ENCODE results near the gene RFX3. TPM values are rescaled to one million over a fixed set of nuclear protein-coding genes. Genes with fewer than 3 reads are reported as not detected.

Gene RFX3
- total and polyA plus RNA-seq, 2 donors (not counting 1 experiment from before 2014, with no cell fraction given): 2.8 to 3.1 TPM

DNA sequence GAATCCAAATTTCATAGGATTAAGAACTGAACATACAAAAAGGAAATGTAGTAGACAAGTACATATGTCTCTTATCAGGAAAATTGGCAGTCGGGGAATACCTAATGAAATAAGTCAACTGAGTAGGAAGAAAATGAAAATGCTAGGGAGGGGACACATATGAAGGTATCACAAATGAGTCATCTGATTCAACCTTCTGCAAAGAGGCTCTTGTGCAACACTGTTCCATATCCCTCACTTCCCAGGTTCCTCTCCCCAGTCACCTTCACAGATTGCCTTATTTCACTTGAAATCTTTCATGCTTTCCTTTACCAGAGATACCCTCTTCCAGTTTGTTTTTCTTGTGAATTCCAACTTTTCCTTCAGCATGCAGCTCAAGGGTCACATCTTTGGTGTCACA, 139.0 kb downstream of the RFX3 start:
- no peaks in the 10 kb centered on the region for H3K27me3 ChIP-seq (ENCODE audit: control insufficient read depth, insufficient read depth, low read length)
- no peak overlapping the region for H3K4me3 ChIP-seq (replicated peaks in 1 of 4; ENCODE audit: control extremely low read depth in 1 of 4, insufficient read depth in 1 of 4, low read depth in 3 of 4, low read length in 4 of 4)
- H3K79me2 ChIP-seq (ENCODE audit: control insufficient read depth, insufficient read depth, low read length): no peaks in the 10 kb centered on the region
- TF ChIP-seq, protein P1, sequence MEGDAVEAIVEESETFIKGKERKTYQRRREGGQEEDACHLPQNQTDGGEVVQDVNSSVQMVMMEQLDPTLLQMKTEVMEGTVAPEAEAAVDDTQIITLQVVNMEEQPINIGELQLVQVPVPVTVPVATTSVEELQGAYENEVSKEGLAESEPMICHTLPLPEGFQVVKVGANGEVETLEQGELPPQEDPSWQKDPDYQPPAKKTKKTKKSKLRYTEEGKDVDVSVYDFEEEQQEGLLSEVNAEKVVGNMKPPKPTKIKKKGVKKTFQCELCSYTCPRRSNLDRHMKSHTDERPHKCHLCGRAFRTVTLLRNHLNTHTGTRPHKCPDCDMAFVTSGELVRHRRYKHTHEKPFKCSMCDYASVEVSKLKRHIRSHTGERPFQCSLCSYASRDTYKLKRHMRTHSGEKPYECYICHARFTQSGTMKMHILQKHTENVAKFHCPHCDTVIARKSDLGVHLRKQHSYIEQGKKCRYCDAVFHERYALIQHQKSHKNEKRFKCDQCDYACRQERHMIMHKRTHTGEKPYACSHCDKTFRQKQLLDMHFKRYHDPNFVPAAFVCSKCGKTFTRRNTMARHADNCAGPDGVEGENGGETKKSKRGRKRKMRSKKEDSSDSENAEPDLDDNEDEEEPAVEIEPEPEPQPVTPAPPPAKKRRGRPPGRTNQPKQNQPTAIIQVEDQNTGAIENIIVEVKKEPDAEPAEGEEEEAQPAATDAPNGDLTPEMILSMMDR (conservative IDR thresholded peaks at IDR 0.05 in 1 of 2, IDR thresholded peaks at IDR 0.05 in 1 of 2; ENCODE audit: low read depth in 1 of 2, low read length in 2 of 2): no peak
- TF ChIP-seq EZH2 (IDR thresholded peaks at IDR 0.05; ENCODE audit: low read length, missing control alignments): no peak
- H3K4me1 ChIP-seq (ENCODE audit: control insufficient read depth, extremely low read depth, insufficient read depth, low read length): no peaks in the 10 kb centered on the region
- H4K20me1 ChIP-seq (ENCODE audit: control insufficient read depth, extremely low read depth, insufficient read depth, low read length): no peaks in the 10 kb centered on the region
- no peak overlapping the region for H3K27ac ChIP-seq (ENCODE audit: insufficient read depth, low read length)
- no peak overlapping the region for H3K4me2 ChIP-seq (ENCODE audit: extremely low read depth, insufficient read depth, low read length)
- H3K9ac ChIP-seq (ENCODE audit: insufficient read depth, low read length): no peak overlapping the region
- H3K36me3 ChIP-seq (ENCODE audit: control insufficient read depth, insufficient read depth, low read length): no peaks in the 10 kb centered on the region
- no peaks in the 10 kb centered on the region for H3K9me3 ChIP-seq (ENCODE audit: control insufficient read depth, insufficient read depth, low read depth, low read length)
- peak in 1 of 2 donors; percentile 14 for DNase-seq (ENCODE audit: low read depth in 2 of 2)
- H2AFZ ChIP-seq (ENCODE audit: low read length): no peak overlapping the region

DNA sequence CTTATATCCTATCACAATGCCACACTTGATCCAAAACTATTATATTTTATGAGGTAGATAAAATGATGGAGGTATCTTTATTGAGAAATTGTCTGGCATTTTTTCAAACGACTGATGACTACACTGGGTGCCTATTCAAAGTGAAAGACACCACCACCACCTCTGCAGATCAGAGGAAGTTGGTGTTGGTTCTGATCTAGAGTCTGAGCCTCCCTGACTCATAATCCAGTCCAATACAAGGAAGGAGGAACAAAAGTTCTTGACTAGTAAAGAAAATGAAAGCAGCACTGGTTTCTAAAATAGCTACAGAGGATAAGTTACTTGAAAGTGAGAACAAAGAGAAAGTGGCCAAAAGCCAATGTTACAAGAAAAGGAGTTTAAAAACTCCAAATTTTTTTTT, 139.9 kb downstream of the RFX3 start:
- Histone ChIP-seq H3K27ac (ENCODE audit: insufficient read depth, low read length) (no peak overlapping the region), H4K20me1 (ENCODE audit: control insufficient read depth, extremely low read depth, insufficient read depth, low read length) (no peaks in the 10 kb centered on the region), H3K9ac (ENCODE audit: insufficient read depth, low read length) (no peak overlapping the region), H3K79me2 (ENCODE audit: control insufficient read depth, insufficient read depth, low read length) (no peaks in the 10 kb centered on the region), H3K27me3 (ENCODE audit: control insufficient read depth, insufficient read depth, low read length) (no peaks in the 10 kb centered on the region), H3K4me1 (ENCODE audit: control insufficient read depth, extremely low read depth, insufficient read depth, low read length) (no peaks in the 10 kb centered on the region), H3K9me3 (ENCODE audit: control insufficient read depth, insufficient read depth, low read depth, low read length) (no peaks in the 10 kb centered on the region), H3K36me3 (ENCODE audit: control insufficient read depth, insufficient read depth, low read length) (no peaks in the 10 kb centered on the region), H3K4me2 (ENCODE audit: extremely low read depth, insufficient read depth, low read length) (no peak overlapping the region), H2AFZ (ENCODE audit: low read length) (no peak overlapping the region), H3K4me3 (replicated peaks in 1 of 4; ENCODE audit: control extremely low read depth in 1 of 4, insufficient read depth in 1 of 4, low read depth in 3 of 4, low read length in 4 of 4) (no peak overlapping the region)
- TF ChIP-seq EZH2 (IDR thresholded peaks at IDR 0.05; ENCODE audit: low read length, missing control alignments): no peak
- TF ChIP-seq, protein P1 (conservative IDR thresholded peaks at IDR 0.05 in 1 of 2, IDR thresholded peaks at IDR 0.05 in 1 of 2; ENCODE audit: low read depth in 1 of 2, low read length in 2 of 2): no peak
- no peak for DNase-seq (ENCODE audit: low read depth in 2 of 2)

DNA sequence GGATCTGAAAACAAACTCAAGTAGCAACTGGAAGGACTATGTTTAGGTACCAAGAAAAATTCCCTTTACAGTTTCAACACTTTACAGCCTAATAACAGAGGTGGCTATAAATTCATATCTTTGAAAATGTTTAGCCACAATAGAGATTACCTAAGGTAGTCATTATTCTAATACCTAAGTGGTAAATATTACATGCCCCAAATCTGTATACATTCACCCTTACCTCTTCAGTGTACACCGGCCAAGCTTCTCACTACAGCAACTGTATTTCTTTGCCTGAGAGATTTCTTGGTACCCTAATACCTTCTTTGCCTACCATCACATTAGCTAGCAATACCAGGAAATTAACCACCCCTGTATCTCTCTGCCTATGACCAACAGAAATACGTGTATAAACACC, 154.0 kb downstream of the RFX3 start:
- no peak overlapping the region for H3K4me3 ChIP-seq (replicated peaks in 1 of 4; ENCODE audit: control extremely low read depth in 1 of 4, insufficient read depth in 1 of 4, low read depth in 3 of 4, low read length in 4 of 4)
- no peak for DNase-seq (ENCODE audit: low read depth in 2 of 2)
- H3K9me3 ChIP-seq (ENCODE audit: control insufficient read depth, insufficient read depth, low read depth, low read length): no peaks in the 10 kb centered on the region
- H4K20me1 ChIP-seq (ENCODE audit: control insufficient read depth, extremely low read depth, insufficient read depth, low read length): no peaks in the 10 kb centered on the region
- H3K9ac ChIP-seq (ENCODE audit: insufficient read depth, low read length): no peak overlapping the region
- no peak overlapping the region for H3K27ac ChIP-seq (ENCODE audit: insufficient read depth, low read length)
- H3K4me1 ChIP-seq (ENCODE audit: control insufficient read depth, extremely low read depth, insufficient read depth, low read length): no peaks in the 10 kb centered on the region
- no peaks in the 10 kb centered on the region for H3K79me2 ChIP-seq (ENCODE audit: control insufficient read depth, insufficient read depth, low read length)
- TF ChIP-seq EZH2 (IDR thresholded peaks at IDR 0.05; ENCODE audit: low read length, missing control alignments): no peak
- TF ChIP-seq, protein P1 (conservative IDR thresholded peaks at IDR 0.05 in 1 of 2, IDR thresholded peaks at IDR 0.05 in 1 of 2; ENCODE audit: low read depth in 1 of 2, low read length in 2 of 2): no peak
- no peak overlapping the region for H3K4me2 ChIP-seq (ENCODE audit: extremely low read depth, insufficient read depth, low read length)
- H2AFZ ChIP-seq (ENCODE audit: low read length): no peak overlapping the region
- no peaks in the 10 kb centered on the region for H3K36me3 ChIP-seq (ENCODE audit: control insufficient read depth, insufficient read depth, low read length)
- H3K27me3 ChIP-seq (ENCODE audit: control insufficient read depth, insufficient read depth, low read length): no peaks in the 10 kb centered on the region
